SK-N-SH treated with all-trans-retinoic acid at 6 μM for 48 hours (cell line): ENCODE measurements around the gene PARD3.

Experiments
- ATAC-seq: fragments of 200-7000 bp; cut with Tn5 transposase; 3 replicates; pipeline ENCODE4 v1.9.1; 2020; ENCODE audit warnings: mild to moderate bottlenecking, moderate library complexity
- ARNTL ChIP-seq: fragments of 450-650 bp; formaldehyde crosslinking; IDR thresholded peaks from 2 replicates; pipeline ENCODE4 v1.5.0; 2020; ENCODE audit warnings: low read depth, mild to moderate bottlenecking, moderate library complexity, borderline replicate concordance
- BACH2 ChIP-seq: fragments of 250-450 bp; sonication (Bioruptor Pico); IDR thresholded peaks from 2 replicates; pipeline ENCODE4 v1.9.0; 2021; ENCODE audit warnings: mild to moderate bottlenecking, borderline replicate concordance
- CSDC2 ChIP-seq: fragments of 250-450 bp; sonication (Bioruptor Pico); IDR thresholded peaks from 2 replicates; pipeline ENCODE4 v1.5.0; 2020; ENCODE audit warnings: mild to moderate bottlenecking, moderate library complexity
- ESRRG ChIP-seq: fragments of 250-450 bp; sonication (Bioruptor Pico); IDR thresholded peaks from 2 replicates; pipeline ENCODE4 v1.6.1; 2021; ENCODE audit warnings: mild to moderate bottlenecking
- ISL1 ChIP-seq: fragments of 250-450 bp; sonication (Bioruptor Pico); IDR thresholded peaks from 2 replicates; pipeline ENCODE4 v2.1.2; 2022; ENCODE audit warnings: mild to moderate bottlenecking, moderate library complexity
- PPARA ChIP-seq: fragments of 250-450 bp; sonication (Bioruptor Pico); IDR thresholded peaks from 2 replicates; pipeline ENCODE4 v1.5.0; 2020; ENCODE audit warnings: mild to moderate bottlenecking, borderline replicate concordance
- RARB ChIP-seq: fragments of 250-450 bp; sonication (Bioruptor Pico); IDR thresholded peaks from 2 replicates; pipeline ENCODE4 v1.8.0; 2021; ENCODE audit warnings: mild to moderate bottlenecking, moderate library complexity
- SNAI2 ChIP-seq: fragments of 250-450 bp; sonication (Bioruptor Pico); IDR thresholded peaks from 2 replicates; pipeline ENCODE4 v1.5.0; 2020; ENCODE audit warnings: mild to moderate bottlenecking, moderate library complexity
- TOX ChIP-seq: fragments of 250-450 bp; sonication (Bioruptor Pico); IDR thresholded peaks from 2 replicates; pipeline ENCODE4 v1.8.0; 2021; ENCODE audit warnings: mild to moderate bottlenecking, moderate library complexity, borderline replicate concordance
- ZC3H10 ChIP-seq: fragments of 250-450 bp; sonication (Bioruptor Pico); IDR thresholded peaks from 2 replicates; pipeline ENCODE4 v1.5.1; 2021; ENCODE audit warnings: mild to moderate bottlenecking, moderate library complexity
- ZFP3 ChIP-seq: fragments of 250-450 bp; sonication (Bioruptor Pico); IDR thresholded peaks from 2 replicates; pipeline ENCODE4 v1.5.0; 2020; ENCODE audit warnings: mild to moderate bottlenecking, moderate library complexity
- ZFP30 ChIP-seq: fragments of 450-650 bp; formaldehyde crosslinking; IDR thresholded peaks from 2 replicates; pipeline ENCODE4 v1.5.0; 2022; ENCODE audit warnings: mild to moderate bottlenecking, moderate library complexity
- ZNF565 ChIP-seq: fragments of 450-650 bp; formaldehyde crosslinking; conservative IDR thresholded peaks from 2 replicates; pipeline ENCODE4 v1.5.0; 2020; ENCODE audit warnings: low read depth, mild to moderate bottlenecking, moderate library complexity
- ZNF70 ChIP-seq: fragments of 450-650 bp; formaldehyde crosslinking; IDR thresholded peaks from 2 replicates; pipeline ENCODE4 v1.5.0; 2020; ENCODE audit warnings: mild to moderate bottlenecking, moderate library complexity
- ZNF8 ChIP-seq: fragments of 450-650 bp; formaldehyde crosslinking; IDR thresholded peaks from 2 replicates; pipeline ENCODE4 v1.5.0; 2020; ENCODE audit warnings: mild to moderate bottlenecking, moderate library complexity
- TF ChIP-seq, protein P1 (sequence below): fragments of 250-450 bp; sonication (Bioruptor Pico); IDR thresholded peaks from 2 replicates; pipeline ENCODE4 v1.5.0; 2020; ENCODE audit warnings: mild to moderate bottlenecking, moderate library complexity
- TF ChIP-seq, protein P2 (sequence below): fragments of 250-450 bp; sonication (Bioruptor Pico); IDR thresholded peaks from 2 replicates; pipeline ENCODE4 v1.8.0; 2021; ENCODE audit warnings: low read depth, mild to moderate bottlenecking, moderate library complexity, borderline replicate concordance
- TF ChIP-seq, protein P3 (sequence below): fragments of 250-450 bp; sonication (Bioruptor Pico); IDR thresholded peaks from 2 replicates; pipeline ENCODE4 v1.5.1; 2021; ENCODE audit warnings: mild to moderate bottlenecking, moderate library complexity
- TF ChIP-seq, protein P4 (sequence below): fragments of 250-450 bp; sonication (Bioruptor Pico); IDR thresholded peaks from 2 replicates; pipeline ENCODE4 v1.8.0; 2020; ENCODE audit warnings: mild to moderate bottlenecking, moderate library complexity, borderline replicate concordance
- TF ChIP-seq, protein P5 (sequence below): fragments of 250-450 bp; sonication (Bioruptor Pico); IDR thresholded peaks from 2 replicates; pipeline ENCODE4 v1.5.1; 2020; ENCODE audit warnings: low read depth, mild to moderate bottlenecking, moderate library complexity

Gene PARD3

DNA sequence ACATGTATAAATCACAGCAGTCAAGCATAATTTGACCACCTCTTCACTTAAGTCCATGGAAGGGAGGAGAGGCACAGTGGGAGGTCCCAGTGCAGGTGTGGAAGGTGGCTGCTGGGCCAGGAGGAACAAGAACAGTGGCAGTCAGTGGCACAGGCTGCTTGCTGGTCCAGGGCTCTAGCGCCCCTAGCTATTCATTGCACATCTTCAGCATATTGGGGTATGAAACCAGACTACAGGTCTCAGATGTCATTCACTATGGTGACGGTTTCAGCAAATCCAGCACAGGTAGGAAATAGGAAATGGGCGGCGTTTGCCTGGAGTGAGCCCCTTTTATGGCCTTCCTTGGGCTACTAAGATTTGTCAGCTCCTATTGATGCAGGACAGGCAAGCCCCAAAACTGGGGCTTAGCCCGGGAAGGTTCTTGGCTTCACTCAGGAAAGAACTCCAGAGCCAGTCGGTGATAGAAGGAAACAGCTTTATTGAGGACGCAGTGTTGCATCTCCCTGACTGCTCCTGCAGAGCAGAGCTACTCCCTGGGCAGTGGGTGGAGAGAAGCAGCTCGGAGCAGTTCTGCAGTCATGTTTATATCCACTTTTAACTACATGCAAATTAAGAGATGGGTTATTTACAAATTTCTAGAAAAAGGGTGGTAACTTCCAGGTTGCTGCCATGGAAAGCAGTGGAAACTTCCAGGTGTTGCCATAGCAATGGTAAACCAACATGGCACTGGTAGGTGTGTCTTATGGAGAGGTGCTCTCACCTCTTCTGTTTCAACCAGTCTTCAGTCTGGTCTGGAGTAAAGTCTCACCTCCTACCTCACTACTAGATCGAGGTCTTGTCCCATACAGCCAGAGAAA, 608.8 kb downstream of the PARD3 start:
- no peak for ATAC-seq
- TF ChIP-seq ZC3H10 (CRISPR knock-in tag) (no peak), ZNF70 (no peak), PPARA (no peak), ZFP3 (CRISPR knock-in tag) (no peak), BACH2 (CRISPR knock-in tag) (no peak), ESRRG (CRISPR knock-in tag) (no peak), ZFP30 (no peak), ISL1 (CRISPR knock-in tag) (no peak), ZNF565 (CRISPR knock-in tag) (no peak)
- TF ChIP-seq, protein P1, sequence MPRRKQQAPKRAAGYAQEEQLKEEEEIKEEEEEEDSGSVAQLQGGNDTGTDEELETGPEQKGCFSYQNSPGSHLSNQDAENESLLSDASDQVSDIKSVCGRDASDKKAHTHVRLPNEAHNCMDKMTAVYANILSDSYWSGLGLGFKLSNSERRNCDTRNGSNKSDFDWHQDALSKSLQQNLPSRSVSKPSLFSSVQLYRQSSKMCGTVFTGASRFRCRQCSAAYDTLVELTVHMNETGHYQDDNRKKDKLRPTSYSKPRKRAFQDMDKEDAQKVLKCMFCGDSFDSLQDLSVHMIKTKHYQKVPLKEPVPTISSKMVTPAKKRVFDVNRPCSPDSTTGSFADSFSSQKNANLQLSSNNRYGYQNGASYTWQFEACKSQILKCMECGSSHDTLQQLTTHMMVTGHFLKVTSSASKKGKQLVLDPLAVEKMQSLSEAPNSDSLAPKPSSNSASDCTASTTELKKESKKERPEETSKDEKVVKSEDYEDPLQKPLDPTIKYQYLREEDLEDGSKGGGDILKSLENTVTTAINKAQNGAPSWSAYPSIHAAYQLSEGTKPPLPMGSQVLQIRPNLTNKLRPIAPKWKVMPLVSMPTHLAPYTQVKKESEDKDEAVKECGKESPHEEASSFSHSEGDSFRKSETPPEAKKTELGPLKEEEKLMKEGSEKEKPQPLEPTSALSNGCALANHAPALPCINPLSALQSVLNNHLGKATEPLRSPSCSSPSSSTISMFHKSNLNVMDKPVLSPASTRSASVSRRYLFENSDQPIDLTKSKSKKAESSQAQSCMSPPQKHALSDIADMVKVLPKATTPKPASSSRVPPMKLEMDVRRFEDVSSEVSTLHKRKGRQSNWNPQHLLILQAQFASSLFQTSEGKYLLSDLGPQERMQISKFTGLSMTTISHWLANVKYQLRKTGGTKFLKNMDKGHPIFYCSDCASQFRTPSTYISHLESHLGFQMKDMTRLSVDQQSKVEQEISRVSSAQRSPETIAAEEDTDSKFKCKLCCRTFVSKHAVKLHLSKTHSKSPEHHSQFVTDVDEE (CRISPR knock-in tag): no peak
- TF ChIP-seq, protein P2, sequence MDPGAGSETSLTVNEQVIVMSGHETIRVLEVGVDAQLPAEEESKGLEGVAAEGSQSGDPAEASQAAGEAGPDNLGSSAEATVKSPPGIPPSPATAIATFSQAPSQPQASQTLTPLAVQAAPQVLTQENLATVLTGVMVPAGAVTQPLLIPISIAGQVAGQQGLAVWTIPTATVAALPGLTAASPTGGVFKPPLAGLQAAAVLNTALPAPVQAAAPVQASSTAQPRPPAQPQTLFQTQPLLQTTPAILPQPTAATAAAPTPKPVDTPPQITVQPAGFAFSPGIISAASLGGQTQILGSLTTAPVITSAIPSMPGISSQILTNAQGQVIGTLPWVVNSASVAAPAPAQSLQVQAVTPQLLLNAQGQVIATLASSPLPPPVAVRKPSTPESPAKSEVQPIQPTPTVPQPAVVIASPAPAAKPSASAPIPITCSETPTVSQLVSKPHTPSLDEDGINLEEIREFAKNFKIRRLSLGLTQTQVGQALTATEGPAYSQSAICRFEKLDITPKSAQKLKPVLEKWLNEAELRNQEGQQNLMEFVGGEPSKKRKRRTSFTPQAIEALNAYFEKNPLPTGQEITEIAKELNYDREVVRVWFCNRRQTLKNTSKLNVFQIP: no peak

DNA sequence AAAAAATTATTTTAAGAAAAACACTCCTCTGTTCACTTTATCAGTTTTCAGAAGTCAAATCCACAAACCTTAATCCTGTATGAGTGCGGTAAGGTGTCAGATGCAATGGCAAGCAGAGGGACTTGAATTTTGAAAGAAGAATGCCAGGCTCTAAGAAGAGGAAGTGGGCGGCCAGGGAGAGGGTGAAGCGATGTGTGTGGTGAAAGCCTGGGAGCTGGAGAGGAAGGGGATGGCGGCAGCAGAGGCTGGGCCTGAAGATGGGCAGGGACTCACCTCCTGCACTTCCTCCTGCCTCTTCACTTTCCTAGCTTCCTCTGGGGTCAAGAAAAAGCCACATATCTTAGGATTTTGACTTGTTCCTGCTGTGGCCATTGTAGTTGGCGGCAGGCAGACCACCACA, 609.6 kb downstream of the PARD3 start:
- ATAC-seq: no peak
- TF ChIP-seq ZFP30 (no peak), SNAI2 (CRISPR knock-in tag) (no peak), PPARA (no peak), CSDC2 (CRISPR knock-in tag) (no peak), BACH2 (CRISPR knock-in tag) (no peak), ESRRG (CRISPR knock-in tag) (no peak), ZFP3 (CRISPR knock-in tag) (no peak), ARNTL (CRISPR knock-in tag) (no peak), RARB (CRISPR knock-in tag) (no peak), ZC3H10 (CRISPR knock-in tag) (no peak), ZNF70 (no peak), ISL1 (CRISPR knock-in tag) (no peak), TOX (CRISPR knock-in tag) (no peak), ZNF8 (CRISPR knock-in tag) (no peak), ZNF565 (CRISPR knock-in tag) (no peak)
- TF ChIP-seq, protein P3, sequence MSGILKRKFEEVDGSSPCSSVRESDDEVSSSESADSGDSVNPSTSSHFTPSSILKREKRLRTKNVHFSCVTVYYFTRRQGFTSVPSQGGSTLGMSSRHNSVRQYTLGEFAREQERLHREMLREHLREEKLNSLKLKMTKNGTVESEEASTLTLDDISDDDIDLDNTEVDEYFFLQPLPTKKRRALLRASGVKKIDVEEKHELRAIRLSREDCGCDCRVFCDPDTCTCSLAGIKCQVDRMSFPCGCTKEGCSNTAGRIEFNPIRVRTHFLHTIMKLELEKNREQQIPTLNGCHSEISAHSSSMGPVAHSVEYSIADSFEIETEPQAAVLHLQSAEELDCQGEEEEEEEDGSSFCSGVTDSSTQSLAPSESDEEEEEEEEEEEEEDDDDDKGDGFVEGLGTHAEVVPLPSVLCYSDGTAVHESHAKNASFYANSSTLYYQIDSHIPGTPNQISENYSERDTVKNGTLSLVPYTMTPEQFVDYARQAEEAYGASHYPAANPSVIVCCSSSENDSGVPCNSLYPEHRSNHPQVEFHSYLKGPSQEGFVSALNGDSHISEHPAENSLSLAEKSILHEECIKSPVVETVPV: no peak
- TF ChIP-seq, protein P1 (CRISPR knock-in tag): no peak
- TF ChIP-seq, protein P4, sequence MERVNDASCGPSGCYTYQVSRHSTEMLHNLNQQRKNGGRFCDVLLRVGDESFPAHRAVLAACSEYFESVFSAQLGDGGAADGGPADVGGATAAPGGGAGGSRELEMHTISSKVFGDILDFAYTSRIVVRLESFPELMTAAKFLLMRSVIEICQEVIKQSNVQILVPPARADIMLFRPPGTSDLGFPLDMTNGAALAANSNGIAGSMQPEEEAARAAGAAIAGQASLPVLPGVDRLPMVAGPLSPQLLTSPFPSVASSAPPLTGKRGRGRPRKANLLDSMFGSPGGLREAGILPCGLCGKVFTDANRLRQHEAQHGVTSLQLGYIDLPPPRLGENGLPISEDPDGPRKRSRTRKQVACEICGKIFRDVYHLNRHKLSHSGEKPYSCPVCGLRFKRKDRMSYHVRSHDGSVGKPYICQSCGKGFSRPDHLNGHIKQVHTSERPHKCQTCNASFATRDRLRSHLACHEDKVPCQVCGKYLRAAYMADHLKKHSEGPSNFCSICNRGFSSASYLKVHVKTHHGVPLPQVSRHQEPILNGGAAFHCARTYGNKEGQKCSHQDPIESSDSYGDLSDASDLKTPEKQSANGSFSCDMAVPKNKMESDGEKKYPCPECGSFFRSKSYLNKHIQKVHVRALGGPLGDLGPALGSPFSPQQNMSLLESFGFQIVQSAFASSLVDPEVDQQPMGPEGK (CRISPR knock-in tag): no peak
- TF ChIP-seq, protein P5, sequence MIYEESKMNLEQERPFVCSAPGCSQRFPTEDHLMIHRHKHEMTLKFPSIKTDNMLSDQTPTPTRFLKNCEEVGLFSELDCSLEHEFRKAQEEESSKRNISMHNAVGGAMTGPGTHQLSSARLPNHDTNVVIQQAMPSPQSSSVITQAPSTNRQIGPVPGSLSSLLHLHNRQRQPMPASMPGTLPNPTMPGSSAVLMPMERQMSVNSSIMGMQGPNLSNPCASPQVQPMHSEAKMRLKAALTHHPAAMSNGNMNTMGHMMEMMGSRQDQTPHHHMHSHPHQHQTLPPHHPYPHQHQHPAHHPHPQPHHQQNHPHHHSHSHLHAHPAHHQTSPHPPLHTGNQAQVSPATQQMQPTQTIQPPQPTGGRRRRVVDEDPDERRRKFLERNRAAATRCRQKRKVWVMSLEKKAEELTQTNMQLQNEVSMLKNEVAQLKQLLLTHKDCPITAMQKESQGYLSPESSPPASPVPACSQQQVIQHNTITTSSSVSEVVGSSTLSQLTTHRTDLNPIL: no peak
- TF ChIP-seq, protein P2: no peak
